Tibial artery (tissue), 4 donors: ENCODE measurements around the gene SCAF1.

Source experiments
- DNase-seq, 2 donors: peaks; one replicate each; pipeline ENCODE4 v3.0.0-alpha.2; 2019
- H3K27ac ChIP-seq, 2 donors: fragments of 200-600 bp; sonication (generic) in 1 of 2; 1 replicate in 1 of 2; 2 replicates in 1 of 2; pipeline ENCODE4 v1.5.1; 2018 to 2019; ENCODE audit warnings: mild to moderate bottlenecking in 1 of 2
- H3K27me3 ChIP-seq, 2 donors: fragments of 200-600 bp; sonication (generic) in 1 of 2; one replicate each; pipeline versions ENCODE4 v1.5.1 to v1.6.0; 2016 to 2019
- H3K36me3 ChIP-seq, 3 donors: fragments of 200-600 bp; sonication (generic) in 2 of 3; one replicate each; pipeline ENCODE4 v1.5.1; 2016 to 2019; ENCODE audit warnings: mild to moderate bottlenecking in 2 of 3
- H3K4me1 ChIP-seq, 4 donors: fragments of 200-600 bp; sonication (generic) in 2 of 4; 1 replicate in 3 of 4; 2 replicates in 1 of 4; pipeline ENCODE4 v1.5.1; 2016 to 2019
- H3K4me3 ChIP-seq, 2 donors: fragments of 200-600 bp; sonication (generic) in 1 of 2; 1 replicate in 1 of 2; 2 replicates in 1 of 2; pipeline ENCODE4 v1.5.1; 2018 to 2019; ENCODE audit warnings: mild to moderate bottlenecking in 2 of 2
- H3K9me3 ChIP-seq, 3 donors: fragments of 200-600 bp; sonication (generic) in 1 of 3; one replicate each; pipeline ENCODE4 v1.5.1; 2016 to 2019
- intact Hi-C: fragments of 100-400 bp; cut with DNase I; formaldehyde crosslinking; loops from one replicate; pipeline ENCODE4 v1.15.0; 2023; ENCODE audit warnings: low total_unique reads
- TF ChIP-seq, protein P1 (sequence below), 2 experiments: fragments of 200-600 bp in 1 of 2; fragments of 450-650 bp in 1 of 2; IDR thresholded peaks; one replicate each; pipeline ENCODE4 v1.5.1; 2017 to 2019; ENCODE audit warnings: antibody characterized with exemption in 2 of 2, mild to moderate bottlenecking in 1 of 2, moderate library complexity in 1 of 2

The SCAF1 gene

DNA sequence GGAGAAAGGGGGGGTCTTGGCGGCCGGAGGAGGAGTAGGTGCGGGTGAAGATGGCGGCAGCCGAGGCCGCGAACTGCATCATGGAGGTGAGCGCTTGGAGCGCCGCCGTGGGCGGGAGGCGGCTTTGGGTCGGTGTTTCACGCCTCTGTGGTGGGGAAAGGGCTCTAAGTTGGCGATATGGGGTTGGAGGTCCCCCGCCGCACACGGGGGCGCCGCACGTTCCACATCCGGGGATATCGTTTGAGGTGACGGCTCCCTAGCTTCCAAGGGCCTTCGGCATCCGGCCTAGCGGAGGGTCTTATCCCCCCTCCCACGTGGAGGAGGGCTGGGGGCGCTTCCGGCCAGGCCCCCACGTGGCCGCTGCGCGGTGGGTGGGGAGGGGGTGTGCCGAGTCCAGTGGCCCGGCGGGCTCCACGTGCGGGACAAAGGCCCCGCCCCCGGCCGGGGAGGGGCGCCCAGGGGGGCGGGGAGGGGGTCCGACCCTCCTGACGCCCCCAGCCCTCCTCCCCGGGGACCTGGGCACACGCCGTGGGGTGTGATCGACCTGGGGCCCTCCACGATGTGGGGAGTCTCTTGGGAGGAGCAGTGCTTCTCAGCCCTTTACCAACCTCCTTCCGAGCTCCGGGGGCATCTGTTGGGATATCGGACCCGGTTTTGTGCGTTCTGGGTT, 35.4 kb downstream of the SCAF1 start, which contains the start of gene PRMT1:
PRMT1 (plus strand) TSS at position 41 of the 670 bp plus-strand sequence; CDS start at position 51, 10 bp downstream.
- H3K9me3 ChIP-seq, result no peaks in the 10 kb centered on the region
- peaks cover 13 to 18% (median 14%) of the 10 kb centered on the region in 3 donors for H3K36me3 ChIP-seq
- TF ChIP-seq, protein P1, sequence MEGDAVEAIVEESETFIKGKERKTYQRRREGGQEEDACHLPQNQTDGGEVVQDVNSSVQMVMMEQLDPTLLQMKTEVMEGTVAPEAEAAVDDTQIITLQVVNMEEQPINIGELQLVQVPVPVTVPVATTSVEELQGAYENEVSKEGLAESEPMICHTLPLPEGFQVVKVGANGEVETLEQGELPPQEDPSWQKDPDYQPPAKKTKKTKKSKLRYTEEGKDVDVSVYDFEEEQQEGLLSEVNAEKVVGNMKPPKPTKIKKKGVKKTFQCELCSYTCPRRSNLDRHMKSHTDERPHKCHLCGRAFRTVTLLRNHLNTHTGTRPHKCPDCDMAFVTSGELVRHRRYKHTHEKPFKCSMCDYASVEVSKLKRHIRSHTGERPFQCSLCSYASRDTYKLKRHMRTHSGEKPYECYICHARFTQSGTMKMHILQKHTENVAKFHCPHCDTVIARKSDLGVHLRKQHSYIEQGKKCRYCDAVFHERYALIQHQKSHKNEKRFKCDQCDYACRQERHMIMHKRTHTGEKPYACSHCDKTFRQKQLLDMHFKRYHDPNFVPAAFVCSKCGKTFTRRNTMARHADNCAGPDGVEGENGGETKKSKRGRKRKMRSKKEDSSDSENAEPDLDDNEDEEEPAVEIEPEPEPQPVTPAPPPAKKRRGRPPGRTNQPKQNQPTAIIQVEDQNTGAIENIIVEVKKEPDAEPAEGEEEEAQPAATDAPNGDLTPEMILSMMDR (IDR thresholded peaks at IDR 0.05), result no peak
- H3K4me3 ChIP-seq, result peak within 1 kb of the TSS; percentile 91 to 100
- intact Hi-C loops, result loop anchor here (2.0 to 10.0 kb wide), 3 partner anchors 87 to 183 kb away; partner anchors contain the start of genes FCGRT, PRR12 and RPS11
- no peaks in the 10 kb centered on the region for H3K27me3 ChIP-seq
- peak within 1 kb of the TSS; percentile 97 to 99 for H3K27ac ChIP-seq
- DNase-seq, result no peak
- H3K4me1 ChIP-seq, result peaks cover 6 to 50% (median 42%) of the 10 kb centered on the region in 4 donors

DNA sequence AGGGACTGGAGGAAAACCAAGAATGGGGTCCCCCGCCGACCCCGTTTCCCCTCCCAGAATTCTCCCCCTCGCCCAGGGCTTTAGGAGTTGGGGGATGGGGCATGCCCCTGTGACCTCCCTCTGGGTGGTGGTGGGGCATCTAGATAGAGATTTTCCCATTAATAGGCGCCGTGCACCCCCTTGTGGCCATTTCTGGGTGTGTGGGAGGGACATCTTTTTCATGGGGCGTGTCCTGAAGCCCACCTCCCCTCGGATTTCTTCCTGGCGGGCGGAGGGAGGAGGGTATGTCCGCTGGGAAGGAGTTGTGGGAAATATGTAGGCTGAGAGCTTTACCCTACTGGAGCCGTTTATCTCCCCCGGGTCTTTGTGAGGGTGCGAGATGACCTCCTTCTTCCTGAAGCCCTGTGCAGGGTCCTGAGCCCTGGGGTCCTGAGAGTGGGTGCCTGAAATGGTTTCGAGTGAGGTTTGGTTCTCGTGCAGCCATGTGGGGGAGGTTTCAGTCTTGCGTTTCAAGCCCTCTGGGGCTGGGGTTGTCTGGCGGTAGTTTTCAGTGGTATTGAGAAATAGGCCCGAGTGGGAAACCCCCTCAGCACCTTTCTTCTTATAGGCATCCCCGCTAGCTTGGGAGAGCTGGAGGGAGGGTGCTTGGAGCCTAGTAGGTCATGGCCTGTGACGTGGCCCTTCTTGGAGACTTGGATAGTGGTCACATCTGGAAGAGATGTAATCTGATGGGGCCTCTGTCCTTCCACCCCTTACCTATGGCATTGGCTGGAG, 36.1 kb downstream of the SCAF1 start:
- Histone ChIP-seq H3K27me3 (no peaks in the 10 kb centered on the region), H3K36me3 (peaks cover 20 to 25% (median 21%) of the 10 kb centered on the region in 3 donors), H3K4me1 (peaks cover 6 to 49% (median 41%) of the 10 kb centered on the region in 4 donors), H3K4me3 (peak overlapping the region; percentile 91 to 100), H3K27ac (peak overlapping the region; percentile 97 to 99), H3K9me3 (no peaks in the 10 kb centered on the region)
- intact Hi-C loops, result loop anchor here (2.0 to 10.0 kb wide), 3 partner anchors 87 to 183 kb away; partner anchors contain the start of genes FCGRT, PRR12 and RPS11
- TF ChIP-seq, protein P1 (IDR thresholded peaks at IDR 0.05), result peak; percentile 50 to 64
- DNase-seq, result peak; percentile 73 to 85

DNA sequence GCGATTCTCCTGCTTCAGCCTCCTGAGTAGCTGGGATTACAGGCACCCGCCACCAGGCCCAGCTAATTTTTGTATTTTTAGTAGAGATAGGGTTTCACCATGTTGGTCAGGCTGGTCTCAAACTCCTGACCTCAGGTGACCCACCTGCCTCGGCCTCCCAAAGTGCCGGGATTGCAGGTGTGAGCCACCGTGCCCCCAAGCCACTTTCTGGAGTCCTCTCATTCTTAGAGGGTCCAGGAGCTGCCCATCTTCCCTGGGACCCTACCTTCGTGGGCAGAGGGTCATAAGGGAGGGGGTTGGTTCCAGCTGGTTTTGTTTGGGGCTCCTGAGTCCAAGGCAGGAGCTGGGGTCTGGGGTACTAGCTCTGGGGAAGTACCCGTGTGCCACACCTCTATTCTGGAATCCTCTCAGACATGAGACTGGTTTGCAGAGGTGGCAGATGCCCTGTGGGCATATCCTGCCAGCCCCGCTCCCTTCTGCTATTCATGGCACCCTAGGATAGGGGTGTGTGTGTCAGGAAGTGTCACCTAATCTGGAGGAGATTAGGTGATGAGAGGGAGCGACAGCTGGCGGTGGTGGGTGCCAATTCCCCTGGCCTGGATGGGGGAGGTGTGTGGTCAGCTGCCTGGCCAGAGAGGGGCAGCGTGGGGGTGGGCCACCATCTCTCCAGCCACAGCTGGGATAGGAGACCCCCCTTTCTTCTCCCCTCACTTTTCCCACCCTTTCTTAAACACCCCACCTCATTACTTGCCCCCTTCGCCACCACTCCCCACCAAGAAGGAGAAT, 37.2 kb downstream of the SCAF1 start:
- Histone ChIP-seq H3K27ac (peak overlapping the region in 1 of 2 donors; percentile 99), H3K27me3 (no peaks in the 10 kb centered on the region)

DNA sequence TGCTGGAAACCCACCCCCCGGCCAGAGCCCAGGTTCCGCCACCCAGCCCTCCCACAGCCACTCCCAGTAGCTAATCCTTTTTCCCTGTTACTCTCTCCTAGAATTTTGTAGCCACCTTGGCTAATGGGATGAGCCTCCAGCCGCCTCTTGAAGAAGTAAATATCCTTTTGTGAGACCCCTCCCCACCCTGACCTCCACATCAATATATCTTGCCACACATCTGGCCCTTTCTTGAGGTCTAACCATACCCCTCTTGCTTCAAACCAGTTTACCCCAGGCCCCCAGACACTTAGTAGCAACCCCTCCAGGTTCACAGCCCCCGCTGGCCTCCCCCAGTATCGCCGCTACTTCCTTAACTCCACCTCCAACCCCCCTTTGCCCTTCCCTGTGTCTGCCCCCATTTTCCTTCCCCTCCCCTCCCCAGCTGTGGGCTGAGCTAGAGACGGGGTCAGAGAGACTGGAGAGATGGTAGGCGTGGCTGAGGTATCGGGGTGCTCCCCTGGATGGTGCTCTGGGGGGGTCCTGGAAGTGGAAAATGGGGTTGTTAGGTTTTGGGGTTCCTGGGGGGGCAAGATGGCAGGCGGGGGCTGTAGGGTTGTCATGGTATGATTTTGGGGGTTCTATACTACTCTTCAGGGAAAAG, 37.9 kb downstream of the SCAF1 start:
- H3K36me3 ChIP-seq, result peaks cover 38 to 42% (median 38%) of the 10 kb centered on the region in 3 donors
- intact Hi-C loops, result loop anchor here (5.0 to 10.0 kb wide), 2 partner anchors 168 to 185 kb away; partner anchors contain the start of genes FCGRT and RPS11

More for the DNA sequence above, 37.2 kb downstream of the SCAF1 start:
- H3K4me1 ChIP-seq, result peaks cover 6 to 49% (median 41%) of the 10 kb centered on the region in 4 donors
- TF ChIP-seq, protein P1 (IDR thresholded peaks at IDR 0.05), result no peak
- peaks cover 31 to 35% (median 31%) of the 10 kb centered on the region in 3 donors for H3K36me3 ChIP-seq
- no peak for DNase-seq
- no peak overlapping the region for H3K4me3 ChIP-seq
- intact Hi-C loops, result loop anchor here (5.0 to 10.0 kb wide), 2 partner anchors 167 to 184 kb away; partner anchors contain the start of genes FCGRT and RPS11
- no peaks in the 10 kb centered on the region for H3K9me3 ChIP-seq

More for the DNA sequence above, 37.9 kb downstream of the SCAF1 start:
- TF ChIP-seq, protein P1 (IDR thresholded peaks at IDR 0.05), result no peak
- Histone ChIP-seq H3K4me3 (peak overlapping the region in 1 of 2 donors; percentile 16), H3K4me1 (peaks cover 6 to 49% (median 41%) of the 10 kb centered on the region in 4 donors), H3K9me3 (no peaks in the 10 kb centered on the region), H3K27me3 (no peaks in the 10 kb centered on the region), H3K27ac (peak overlapping the region; percentile 1 to 99)
- no peak for DNase-seq
